GF-D8 (cell line): ENCODE results near the gene ISG15.
A peak's percentile ranks its signal among the peaks of the same experiment; 100 is the strongest.
"Not testable (repeated sequence)": the region's sequence is repeated elsewhere in the genome, so short reads cannot be mapped to it uniquely, and the experiment has no call there.

Experiments used
- DNase-seq: peaks from one replicate; lab custom pipeline; 2025; lab: John Stamatoyannopoulos, UW

The ISG15 gene

GRCh38 chr1:975365-975764, 37.9 kb upstream of the ISG15 start:
- no peak for DNase-seq

- DNase-seq: peak; percentile 36
Observed at GRCh38 chr1:975896-976683, 37.2 kb upstream of the ISG15 start.

- not testable (repeated sequence) for DNase-seq
Observed at GRCh38 chr1:976791-977190, 36.5 kb upstream of the ISG15 start.

- DNase-seq: no peak
Observed at GRCh38 chr1:978069-978834, 35.0 kb upstream of the ISG15 start.

- DNase-seq: no peak
Observed at GRCh38 chr1:978835-979743, 34.2 kb upstream of the ISG15 start.

- DNase-seq: no peak
Observed at GRCh38 chr1:979744-980072, 33.6 kb upstream of the ISG15 start.

- DNase-seq: no peak
Observed at GRCh38 chr1:980137-980571, 33.1 kb upstream of the ISG15 start.

GRCh38 chr1:980602-981395, 32.5 kb upstream of the ISG15 start:
- no peak for DNase-seq

- DNase-seq: no peak
Observed at GRCh38 chr1:981491-981954, 31.8 kb upstream of the ISG15 start.

GRCh38 chr1:981955-982558, 31.2 kb upstream of the ISG15 start, which contains the start of gene PERM1:
Gene PERM1, minus strand, starts transcription at chr1:982093. Its CDS starts 1,064 bp downstream, at chr1:981029.
- DNase-seq: no peak

GRCh38 chr1:982765-983436, 30.4 kb upstream of the ISG15 start:
- no peak for DNase-seq

GRCh38 chr1:983798-984475, 29.4 kb upstream of the ISG15 start:
- no peak for DNase-seq

GRCh38 chr1:984476-984814, 28.9 kb upstream of the ISG15 start:
- no peak for DNase-seq

- no peak for DNase-seq
Observed at GRCh38 chr1:985126-985525, 28.2 kb upstream of the ISG15 start.

GRCh38 chr1:988061-988460, 25.2 kb upstream of the ISG15 start:
- DNase-seq: not testable (repeated sequence)

- DNase-seq: not testable (repeated sequence)
Observed at GRCh38 chr1:991275-991674, 22.0 kb upstream of the ISG15 start.

GRCh38 chr1:991895-992294, 21.4 kb upstream of the ISG15 start:
- no peak for DNase-seq

GRCh38 chr1:992362-992761, 20.9 kb upstream of the ISG15 start:
- no peak for DNase-seq

- no peak for DNase-seq
Observed at GRCh38 chr1:993379-993995, 19.8 kb upstream of the ISG15 start.
